ENCODE results near the gene VAMP5.

VAMP5 gene

GRCh38 chr2:85635636-85636035 lies 51.4 kb downstream of the VAMP5 start:
- DNase-seq (ENCODE audit: low spot score) = no peak

- no peak for DNase-seq (ENCODE audit: low spot score)
These were observed 58.5 kb downstream of the VAMP5 start for GRCh38 chr2:85642725-85643124.
